ENCODE data around the gene TFCP2.

- TF ChIP-seq CTCF (IDR thresholded peaks at IDR 0.05) (no peak), POLR2AphosphoS5 (IDR thresholded peaks at IDR 0.05; ENCODE audit: low read depth, low read length) (no peak), TCF7L2 (IDR thresholded peaks at IDR 0.05; ENCODE audit: low read depth, low read length) (no peak)
Observed at GRCh38 chr12:51222461-51222860, 49.5 kb upstream of the TFCP2 start.

Measured in Panc1 (cell line).